K562 (cell line): ENCODE results near the gene FMNL3. TPM values are rescaled to one million over a fixed set of nuclear protein-coding genes. Genes with fewer than 3 reads are reported as not detected.

Experiments
- ATAC-seq: fragments of 200-7000 bp; cut with Tn5 transposase; 3 replicates; pipeline ENCODE4 v1.9.1; 2020; ENCODE audit warnings: moderate library complexity
- BruUV-seq: library from RNA; stranded (reverse); fragments of 400-500 nt; replicated peaks from 2 replicates; lab custom pipeline; 2021; lab: Mats Ljungman, UMichigan
- CTCF ChIA-PET: fragments of 300-600 bp; formaldehyde crosslinking; extraction: SDS; loops from one replicate; lab custom pipeline; 2021; ENCODE audit warnings: low intra/inter-chr PET ratio; lab: Yijun Ruan, JAX
- POLR2A ChIA-PET: fragments of 300-600, 350-650 bp; sonication (Branson Sonifier 250); formaldehyde crosslinking; extraction: SDS; loops from one replicate; lab custom pipeline; 2021; ENCODE audit warnings: antibody characterized with exemption, inconsistent platforms; lab: Yijun Ruan, JAX
- DNase-seq, 4 experiments: peaks; one replicate each; pipeline versions ENCODE4 v3.0.0 to v3.0.0-alpha.2; 2011 to 2018; ENCODE audit warnings: low spot score in 3 of 4, mixed read lengths in 3 of 4; ENCODE audit errors: extremely low read depth in 1 of 4
- FAIRE-seq: peaks from 2 replicates; lab custom pipeline; 2011; peaks lifted over from hg19 to GRCh38; lab: Jason Lieb, UNC
- H2AFZ ChIP-seq: 2 replicates; pipeline ENCODE4 v1.6.0; 2011; ENCODE audit warnings: low read depth, low read length, control low read depth, inconsistent platforms
- H3K27ac ChIP-seq: fragments of 200-600 bp; 3 replicates; pipeline ENCODE4 v1.8.0; 2011; ENCODE audit warnings: low read depth, mild to moderate bottlenecking, control low read depth, inconsistent platforms, low read length, moderate library complexity, mixed read lengths; ENCODE audit errors: extremely low read depth
- H3K27me3 ChIP-seq, 2 experiments: fragments of 300-600 bp in 1 of 2; 2 replicates in 1 of 2; 3 replicates in 1 of 2; pipeline versions ENCODE4 v1.6.0 to v1.8.0; 2011; ENCODE audit warnings: inconsistent platforms in 2 of 2, low read length in 2 of 2, mild to moderate bottlenecking in 1 of 2, mixed read lengths in 1 of 2, moderate library complexity in 1 of 2; ENCODE audit not compliant: control insufficient read depth in 2 of 2, insufficient read depth in 2 of 2
- H3K36me3 ChIP-seq: fragments of 300-600 bp; 3 replicates; pipeline ENCODE4 v1.8.0; 2011; ENCODE audit warnings: mild to moderate bottlenecking, low read length, inconsistent platforms; ENCODE audit not compliant: control insufficient read depth, insufficient read depth
- H3K4me1 ChIP-seq, 2 experiments: fragments of 200-600 bp in 1 of 2; replicated peaks in 1 of 2; 2 replicates in 1 of 2; 3 replicates in 1 of 2; pipeline versions ENCODE4 v1.5.1 to v1.8.0; 2011; ENCODE audit warnings: inconsistent platforms in 2 of 2, low read length in 2 of 2, mild to moderate bottlenecking in 1 of 2, mixed read lengths in 1 of 2, moderate library complexity in 1 of 2; ENCODE audit not compliant: control insufficient read depth in 2 of 2, insufficient read depth in 2 of 2
- H3K4me2 ChIP-seq: 2 replicates; pipeline ENCODE4 v1.6.1; 2011; ENCODE audit warnings: low read length, control low read depth, inconsistent platforms, mixed read lengths; ENCODE audit not compliant: insufficient read depth
- H3K4me3 ChIP-seq: fragments of 200-600 bp; sonication (generic), shearing (Covaris generic); 2 replicates; pipeline ENCODE4 v1.5.1; 2016; ENCODE audit warnings: control low read depth, inconsistent platforms
- H3K79me2 ChIP-seq: fragments of 200-600 bp; 3 replicates; pipeline ENCODE4 v1.8.0; 2011; ENCODE audit warnings: low read length, inconsistent platforms; ENCODE audit not compliant: control insufficient read depth, insufficient read depth
- H3K9ac ChIP-seq, 2 experiments: 2 replicates each; pipeline versions ENCODE4 v1.6.0 to v1.6.1; 2011; ENCODE audit warnings: low read depth in 2 of 2, low read length in 2 of 2, control low read depth in 1 of 2, inconsistent platforms in 1 of 2, mild to moderate bottlenecking in 1 of 2, mixed read lengths in 1 of 2; ENCODE audit not compliant: insufficient read depth in 1 of 2
- H3K9me1 ChIP-seq: one replicate; pipeline ENCODE4 v1.6.0; 2011; ENCODE audit warnings: inconsistent platforms, mild to moderate bottlenecking, low read length, moderate library complexity; ENCODE audit not compliant: control insufficient read depth, insufficient read depth
- H3K9me3 ChIP-seq: replicated peaks from 2 replicates; pipeline ENCODE4 v1.5.1; 2011; ENCODE audit warnings: low read depth, low read length, inconsistent platforms; ENCODE audit not compliant: control insufficient read depth, insufficient read depth
- H4K20me1 ChIP-seq: replicated peaks from 2 replicates; pipeline ENCODE4 v1.6.1; 2011; ENCODE audit warnings: low read length, inconsistent platforms, mixed read lengths; ENCODE audit not compliant: control insufficient read depth, insufficient read depth
- MEF2D ChIP-seq: conservative IDR thresholded peaks from 2 replicates; pipeline ENCODE4 v1.6.1; 2016; ENCODE audit warnings: low read depth, missing genetic modification characterization, missing compliant biosample characterization
- TSHZ1 ChIP-seq: fragments of 250-450 bp; sonication (Bioruptor Pico); IDR thresholded peaks from 2 replicates; pipeline ENCODE4 v1.4.0; 2020; ENCODE audit warnings: mild to moderate bottlenecking, moderate library complexity
- ZNF134 ChIP-seq: fragments of 250-450 bp; sonication (Bioruptor Pico); conservative IDR thresholded peaks from 2 replicates; pipeline ENCODE4 v1.4.0; 2020
- WGBS: fragments of 100-300 bp; shearing (Covaris generic); methylation state at CpG from one replicate; pipeline ENCODE4 v1.1.6; 2016; ENCODE audit warnings: low coverage, mixed read lengths; ENCODE audit not compliant: insufficient coverage; ENCODE audit errors: missing lambda C conversion rate; 5-methylcytosine and 5-hydroxymethylcytosine counted together
- in situ Hi-C: fragments of 300-500 bp; cut with MboI; formaldehyde crosslinking; loops from 4 replicates; pipeline ENCODE4 v1.15.0; 2018; ENCODE audit warnings: inconsistent platforms, mixed read lengths
- intact Hi-C: fragments of 100-400 bp; cut with micrococcal nuclease; formaldehyde crosslinking; loops from 2 replicates; pipeline ENCODE4 v1.14.2; 2022
- polyA plus RNA-seq, 8 experiments: library from polyadenylated mRNA; depleted of rRNA in 4 of 8; stranded (reverse) in 5 of 8; unstranded in 3 of 8; fragments of >200 nt; fragmentation: Nextera tagmentation in 2 of 8; fragmentation: Illumina TruSeq in 1 of 8; extraction: Ambion mirVana in 2 of 8; extraction: Trizol in 1 of 8; gene quantifications; 2 replicates each; pipeline versions ENCODE4 v1.2.1 to v1.2.3, GENCODE V29; 2011 to 2014; ENCODE audit warnings: inconsistent platforms in 1 of 8, missing spikeins in 1 of 8
- total RNA-seq, 7 experiments: library from RNA; depleted of rRNA in 6 of 7; stranded (reverse); fragments of >200 nt in 6 of 7; fragmentation: Illumina TruSeq in 2 of 7; extraction: Trizol in 2 of 7; gene quantifications; 2 replicates each; pipeline versions ENCODE4 v1.2.1 to v1.2.3, GENCODE V29; 2011 to 2021; ENCODE audit warnings: low replicate concordance in 1 of 7

FMNL3 gene
- total and polyA plus RNA-seq, 9 of the 15 experiments (the other 6 are each of a cell fraction or from before 2014, with no cell fraction given) = 0.49 to 14.4 (median 6.8) TPM

- Histone ChIP-seq H3K36me3 (peaks cover 2% of the 10 kb centered on the region; the same call in 1 of the 3 replicates), H3K4me3 (no peak overlapping the region), H3K4me2 (no peak overlapping the region), H3K9me3 (no peaks in the 10 kb centered on the region), H4K20me1 (no peaks in the 10 kb centered on the region), H3K9ac (no peak overlapping the region), H3K27me3 (no peaks in the 10 kb centered on the region), H3K4me1 (no peaks in the 10 kb centered on the region), H3K27ac (no peak overlapping the region), H3K79me2 (no peaks in the 10 kb centered on the region), H3K9me1 (no peaks in the 10 kb centered on the region), H2AFZ (no peak overlapping the region)
- FAIRE-seq (no peak), ATAC-seq (no peak), DNase-seq (no peak)
- WGBS = 58% methylated on average over 2 of the region's 2 CpGs
- intact Hi-C loops = no loop called here
- CTCF ChIA-PET = no interaction called here
- POLR2A ChIA-PET = interaction anchor here (0.8 to 1.4 kb wide), 3 partner anchors 12 to 85 kb away, joined by 3 to 5 read pairs (median 4); partner anchors contain the start of gene TMBIM6
- TF ChIP-seq ZNF134 (CRISPR knock-in tag) (no peak), MEF2D (tag) (no peak), TSHZ1 (CRISPR knock-in tag) (no peak)
- in situ Hi-C loops = no loop called here
- no TSS peak for BruUV-seq
Measured at GRCh38 chr12:49655595-49656236, 51.5 kb downstream of the FMNL3 start.
